ENCODE results near the gene ETS1. TPM values are rescaled to one million over a fixed set of nuclear protein-coding genes. Genes with fewer than 3 reads are reported as not detected.

Gene ETS1, protein sequence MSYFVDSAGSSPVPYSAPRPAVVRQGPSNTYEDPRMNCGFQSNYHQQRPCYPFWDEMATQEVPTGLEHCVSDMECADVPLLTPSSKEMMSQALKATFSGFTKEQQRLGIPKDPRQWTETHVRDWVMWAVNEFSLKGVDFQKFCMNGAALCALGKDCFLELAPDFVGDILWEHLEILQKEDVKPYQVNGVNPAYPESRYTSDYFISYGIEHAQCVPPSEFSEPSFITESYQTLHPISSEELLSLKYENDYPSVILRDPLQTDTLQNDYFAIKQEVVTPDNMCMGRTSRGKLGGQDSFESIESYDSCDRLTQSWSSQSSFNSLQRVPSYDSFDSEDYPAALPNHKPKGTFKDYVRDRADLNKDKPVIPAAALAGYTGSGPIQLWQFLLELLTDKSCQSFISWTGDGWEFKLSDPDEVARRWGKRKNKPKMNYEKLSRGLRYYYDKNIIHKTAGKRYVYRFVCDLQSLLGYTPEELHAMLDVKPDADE
- total RNA-seq (2014; rRNA removed; shearing (Covaris generic)), result 49.0 and 52.6 TPM in 2 replicates
- polyA plus RNA-seq (2016; fragmentation: Nextera tagmentation; extraction: Ambion mirVana), result 25.2 and 25.6 TPM in 2 replicates
- long read RNA-seq, full-length matches to known transcripts, result 2 of 6 reads
- long read RNA-seq, partial matches to known transcripts, result 0 of 6 reads
- long read RNA-seq, other reads (novel, unspliced or antisense), result 4 of 6 reads

DNA sequence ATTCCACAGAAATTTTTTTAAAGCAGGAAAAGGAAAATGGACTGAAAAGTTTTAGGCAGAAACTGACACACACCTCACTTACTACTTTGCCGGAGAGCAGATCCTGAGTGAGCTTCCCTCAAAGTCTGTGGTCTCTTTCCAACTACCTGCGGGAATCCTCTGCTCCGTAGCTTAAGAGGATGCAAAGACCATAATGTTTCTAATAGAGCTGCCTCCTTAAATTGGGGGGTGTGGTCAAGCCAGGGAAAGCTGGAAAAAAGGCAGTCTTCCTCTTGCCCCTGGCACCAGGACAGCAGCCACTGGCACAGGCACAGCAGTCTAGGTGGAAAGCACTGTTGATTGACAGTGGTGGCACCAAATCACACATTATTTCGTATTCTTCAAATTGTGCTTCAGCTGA, at the start of gene ETS1:
ETS1 (minus strand) TSS at position 144 of the 400 bp plus-strand sequence. CDS start 14,428 bp downstream, outside the sequence.
- peaks cover 39% of the 10 kb centered on the region for H3K4me1 ChIP-seq (ENCODE audit: insufficient read depth)
- no peaks in the 10 kb centered on the region; the same call in 1 of the 2 replicates for H3K36me3 ChIP-seq (ENCODE audit: insufficient read depth)
- H3K4me3 ChIP-seq, result peak within 1 kb of the TSS; percentile 71
- ATAC-seq (peak; percentile 71), DNase-seq (ENCODE audit: low spot score) (peak; percentile 82)
- TF ChIP-seq JUNB (IDR thresholded peaks at IDR 0.05; ENCODE audit: unreplicated experiment) (no peak), NANOG (IDR thresholded peaks at IDR 0.05; ENCODE audit: borderline replicate concordance) (no peak), POLR2AphosphoS5 (IDR thresholded peaks at IDR 0.05; ENCODE audit: low read depth) (peak; percentile 90), ETS1 (IDR thresholded peaks at IDR 0.05) (no peak), ZNF114 (CRISPR knock-in tag; IDR thresholded peaks at IDR 0.05) (no peak), EZH2phosphoT487 (IDR thresholded peaks at IDR 0.05; ENCODE audit: unreplicated experiment) (no peak), CREB1 (CRISPR knock-in tag; IDR thresholded peaks at IDR 0.05; ENCODE audit: low read depth) (0 out of 2 replicates have a peak, but pooled peaks have one; percentile 22)
- TF ChIP-seq, protein P1, sequence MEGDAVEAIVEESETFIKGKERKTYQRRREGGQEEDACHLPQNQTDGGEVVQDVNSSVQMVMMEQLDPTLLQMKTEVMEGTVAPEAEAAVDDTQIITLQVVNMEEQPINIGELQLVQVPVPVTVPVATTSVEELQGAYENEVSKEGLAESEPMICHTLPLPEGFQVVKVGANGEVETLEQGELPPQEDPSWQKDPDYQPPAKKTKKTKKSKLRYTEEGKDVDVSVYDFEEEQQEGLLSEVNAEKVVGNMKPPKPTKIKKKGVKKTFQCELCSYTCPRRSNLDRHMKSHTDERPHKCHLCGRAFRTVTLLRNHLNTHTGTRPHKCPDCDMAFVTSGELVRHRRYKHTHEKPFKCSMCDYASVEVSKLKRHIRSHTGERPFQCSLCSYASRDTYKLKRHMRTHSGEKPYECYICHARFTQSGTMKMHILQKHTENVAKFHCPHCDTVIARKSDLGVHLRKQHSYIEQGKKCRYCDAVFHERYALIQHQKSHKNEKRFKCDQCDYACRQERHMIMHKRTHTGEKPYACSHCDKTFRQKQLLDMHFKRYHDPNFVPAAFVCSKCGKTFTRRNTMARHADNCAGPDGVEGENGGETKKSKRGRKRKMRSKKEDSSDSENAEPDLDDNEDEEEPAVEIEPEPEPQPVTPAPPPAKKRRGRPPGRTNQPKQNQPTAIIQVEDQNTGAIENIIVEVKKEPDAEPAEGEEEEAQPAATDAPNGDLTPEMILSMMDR (conservative IDR thresholded peaks at IDR 0.05; ENCODE audit: low read depth in 2 of 2), result no peak
- TF ChIP-seq, protein P2, sequence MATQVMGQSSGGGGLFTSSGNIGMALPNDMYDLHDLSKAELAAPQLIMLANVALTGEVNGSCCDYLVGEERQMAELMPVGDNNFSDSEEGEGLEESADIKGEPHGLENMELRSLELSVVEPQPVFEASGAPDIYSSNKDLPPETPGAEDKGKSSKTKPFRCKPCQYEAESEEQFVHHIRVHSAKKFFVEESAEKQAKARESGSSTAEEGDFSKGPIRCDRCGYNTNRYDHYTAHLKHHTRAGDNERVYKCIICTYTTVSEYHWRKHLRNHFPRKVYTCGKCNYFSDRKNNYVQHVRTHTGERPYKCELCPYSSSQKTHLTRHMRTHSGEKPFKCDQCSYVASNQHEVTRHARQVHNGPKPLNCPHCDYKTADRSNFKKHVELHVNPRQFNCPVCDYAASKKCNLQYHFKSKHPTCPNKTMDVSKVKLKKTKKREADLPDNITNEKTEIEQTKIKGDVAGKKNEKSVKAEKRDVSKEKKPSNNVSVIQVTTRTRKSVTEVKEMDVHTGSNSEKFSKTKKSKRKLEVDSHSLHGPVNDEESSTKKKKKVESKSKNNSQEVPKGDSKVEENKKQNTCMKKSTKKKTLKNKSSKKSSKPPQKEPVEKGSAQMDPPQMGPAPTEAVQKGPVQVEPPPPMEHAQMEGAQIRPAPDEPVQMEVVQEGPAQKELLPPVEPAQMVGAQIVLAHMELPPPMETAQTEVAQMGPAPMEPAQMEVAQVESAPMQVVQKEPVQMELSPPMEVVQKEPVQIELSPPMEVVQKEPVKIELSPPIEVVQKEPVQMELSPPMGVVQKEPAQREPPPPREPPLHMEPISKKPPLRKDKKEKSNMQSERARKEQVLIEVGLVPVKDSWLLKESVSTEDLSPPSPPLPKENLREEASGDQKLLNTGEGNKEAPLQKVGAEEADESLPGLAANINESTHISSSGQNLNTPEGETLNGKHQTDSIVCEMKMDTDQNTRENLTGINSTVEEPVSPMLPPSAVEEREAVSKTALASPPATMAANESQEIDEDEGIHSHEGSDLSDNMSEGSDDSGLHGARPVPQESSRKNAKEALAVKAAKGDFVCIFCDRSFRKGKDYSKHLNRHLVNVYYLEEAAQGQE (IDR thresholded peaks at IDR 0.05; ENCODE audit: unreplicated experiment), result no peak
- Mint-ChIP-seq H3K4me3 (peak within 1 kb of the TSS; percentile 75), H3K36me3 (ENCODE audit: low read depth) (peaks cover 5% of the 10 kb centered on the region; the same call in 2 of the 3 replicates), H3K4me1 (peaks cover 59% of the 10 kb centered on the region), H3K27ac (no peak within 1 kb of the TSS), H3K27me3 (ENCODE audit: insufficient read depth, low read depth, poor library complexity) (peaks cover 3% of the 10 kb centered on the region), H3K9me3 (no peaks in the 10 kb centered on the region)
- H3K9me2 ChIP-seq (ENCODE audit: insufficient read depth), result no peaks in the 10 kb centered on the region
- no peak within 1 kb of the TSS for H2AFZ ChIP-seq
- H3F3A ChIP-seq (replicated peaks; ENCODE audit: low read depth), result no peaks in the 10 kb centered on the region
- no peaks in the 10 kb centered on the region for H3K27me3 ChIP-seq (ENCODE audit: insufficient read depth)
- H3K27ac ChIP-seq (ENCODE audit: low read depth), result no peak within 1 kb of the TSS
- no peaks in the 10 kb centered on the region for H4K20me1 ChIP-seq (replicated peaks; ENCODE audit: insufficient read depth)
- peaks cover 41% of the 10 kb centered on the region for H3K79me2 ChIP-seq (replicated peaks; ENCODE audit: insufficient read depth)
- peak within 1 kb of the TSS; percentile 87 for H3K4me2 ChIP-seq
